Activated CD4-positive, alpha-beta T cell treated with anti-CD3 and anti-CD28 coated beads for 36 hours (primary cell): ENCODE measurements around the gene UPF3B. TPM values are rescaled to one million over a fixed set of nuclear protein-coding genes. Genes with fewer than 3 reads are reported as not detected.

Source experiments
- ATAC-seq: fragments of 200-7000 bp; cut with Tn5 transposase; one replicate; pipeline ENCODE4 v1.10.0; 2021; ENCODE audit warnings: mild to moderate bottlenecking, moderate library complexity
- CTCF ChIA-PET: fragments of 350-600 bp; sonication (Branson Sonifier 250); formaldehyde crosslinking; loops from one replicate; lab custom pipeline; 2021; ENCODE audit warnings: antibody characterized with exemption; lab: Charles Lee
- POLR2A ChIA-PET: fragments of 350-600 bp; sonication (Branson Sonifier 250); formaldehyde crosslinking; loops from one replicate; lab custom pipeline; 2021; ENCODE audit warnings: antibody characterized with exemption, inconsistent platforms; lab: Charles Lee
- DNase-seq: peaks from one replicate; pipeline ENCODE4 v3.0.0-alpha.2; 2020
- H3K27ac Mint-ChIP-seq: one replicate; pipeline ENCODE4 v1.8.0; 2021; ENCODE audit warnings: mixed read lengths
- H3K27me3 Mint-ChIP-seq: one replicate; pipeline ENCODE4 v1.8.0; 2021; ENCODE audit warnings: mixed read lengths
- H3K36me3 Mint-ChIP-seq: one replicate; pipeline ENCODE4 v1.8.0; 2021; ENCODE audit warnings: low read depth, mixed read lengths
- H3K4me1 Mint-ChIP-seq: one replicate; pipeline ENCODE4 v1.8.0; 2021; ENCODE audit warnings: mixed read lengths
- H3K4me3 Mint-ChIP-seq: one replicate; pipeline ENCODE4 v1.8.0; 2021; ENCODE audit warnings: mild to moderate bottlenecking, moderate library complexity, mixed read lengths
- H3K9me3 Mint-ChIP-seq: one replicate; pipeline ENCODE4 v1.8.0; 2021; ENCODE audit warnings: low read depth, mixed read lengths
- intact Hi-C, 2 experiments: fragments of 100-400 bp; cut with DNase I in 1 of 2; cut with micrococcal nuclease in 1 of 2; formaldehyde crosslinking; loops; one replicate each; pipeline versions ENCODE4 v1.14.2 to v1.15.1; 2022 to 2024; cut with DNase I, micrococcal nuclease
- total RNA-seq, 2 experiments: library from RNA; stranded (reverse); gene quantifications; one replicate each; pipeline ENCODE4 v1.2.3, GENCODE V29; 2021

Gene UPF3B
- total RNA-seq, 2 experiments from 2014 or later = 18.1 to 21.3 TPM

DNA sequence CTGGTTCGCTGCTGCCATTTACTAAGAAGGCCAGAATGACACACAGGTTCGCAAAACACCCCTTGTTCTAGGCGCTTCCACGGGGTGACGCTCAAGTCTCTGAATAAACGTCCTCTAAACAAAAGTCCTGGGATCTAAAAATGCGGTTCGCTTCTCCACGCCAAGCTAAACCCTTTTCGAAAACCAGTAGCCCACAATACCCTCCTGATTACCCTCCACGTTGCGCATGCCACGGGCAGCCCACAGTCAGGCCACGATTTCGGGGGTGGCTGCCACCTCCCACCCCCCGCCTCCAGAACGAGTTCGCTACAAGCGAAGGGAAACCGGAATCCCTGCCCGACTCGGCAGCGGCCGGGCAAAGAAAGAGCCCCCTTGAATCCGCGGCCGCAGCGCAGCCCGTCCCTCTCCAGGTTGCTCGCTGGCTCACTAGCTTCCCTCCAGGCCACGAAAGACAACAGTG lies 61.8 kb downstream of the UPF3B start:
- ATAC-seq (peak; percentile 14), DNase-seq (peak; percentile 53)
- H3K9me3 Mint-ChIP-seq = no peaks in the 10 kb centered on the region
- no peaks in the 10 kb centered on the region for H3K27me3 Mint-ChIP-seq
- peak overlapping the region; percentile 93 for H3K27ac Mint-ChIP-seq
- H3K4me3 Mint-ChIP-seq = peak overlapping the region; percentile 92
- POLR2A ChIA-PET = interaction anchor here (0.5 to 2.0 kb wide), 19 partner anchors 15 to 323 kb away, joined by 3 to 26 read pairs (median 4); partner anchors contain the start of genes NDUFA1, NKAP, NKRF and RNF113A
- CTCF ChIA-PET = interaction anchor here (0.7 to 1.2 kb wide), 7 partner anchors 31 to 143 kb away, joined by 3 to 8 read pairs (median 3); partner anchors contain the start of genes NDUFA1, RNF113A and UPF3B
- intact Hi-C loops = loop anchor here (1.0 to 5.0 kb wide), 11 partner anchors 34 to 555 kb away; partner anchors contain the start of genes NDUFA1 (in 2 of the 2), RNF113A (in 2 of the 2), NKAP (in 1 of the 2) and NKRF (in 1 of the 2)
- H3K36me3 Mint-ChIP-seq = peaks cover 41% of the 10 kb centered on the region
- H3K4me1 Mint-ChIP-seq = peaks cover 21% of the 10 kb centered on the region

GRCh38 chrX:119784747-119785446 lies 67.9 kb downstream of the UPF3B start:
- Mint-ChIP-seq H3K4me3 (no peak overlapping the region), H3K4me1 (peaks cover 25% of the 10 kb centered on the region), H3K9me3 (no peaks in the 10 kb centered on the region), H3K36me3 (peaks cover 47% of the 10 kb centered on the region), H3K27ac (peak overlapping the region; percentile 34), H3K27me3 (no peaks in the 10 kb centered on the region)
- ChIA-PET CTCF (interaction anchor here (0.6 to 1.8 kb wide), 10 partner anchors 8 to 512 kb away, joined by 3 to 8 read pairs (median 5); partner anchors contain the start of gene SOWAHD), POLR2A (interaction anchor here (0.6 to 1.1 kb wide), 7 partner anchors 26 to 289 kb away, joined by 3 to 7 read pairs (median 3); partner anchors contain the start of genes NDUFA1, RNF113A and SOWAHD)
- intact Hi-C loops = loop anchor here in 1 of 2 experiments (2.0 kb wide), 1 partner anchor 268 kb away; no protein-coding TSS in a partner anchor
- DNase-seq = peak; percentile 63
- ATAC-seq = peak; percentile 75

Other genes starting within 250 kb of the UPF3B start
- gene NKRF, start 246.5 kb downstream of the UPF3B start, total RNA-seq = 10 to 100 TPM; 23.8 to 25.0 TPM
- gene SEPTIN6, start 159.8 kb downstream of the UPF3B start, total RNA-seq = 100 to 1,000 TPM; 183 to 233 TPM
- gene SOWAHD, start 94.4 kb downstream of the UPF3B start, total RNA-seq = under 1 TPM; 0.11 to 0.30 TPM
- gene RPL39, start 61.3 kb downstream of the UPF3B start, total RNA-seq = 1,000 to 10,000 TPM; 1,382 to 2,556 TPM
- gene RNF113A, start 18.8 kb upstream of the UPF3B start, total RNA-seq = 10 to 100 TPM; 26.9 to 29.9 TPM
- gene NDUFA1, start 18.9 kb upstream of the UPF3B start, total RNA-seq = 100 to 1,000 TPM in 1 of 2 experiments, 10 to 100 TPM in 1; 37.6 to 101 TPM
- not detected for gene AKAP14, start 42.9 kb upstream of the UPF3B start, total RNA-seq
- gene NKAP, start 90.8 kb upstream of the UPF3B start, total RNA-seq = 10 to 100 TPM; 11.8 to 12.2 TPM
- gene RHOXF2B, start 224.7 kb upstream of the UPF3B start, total RNA-seq = not detected